Islet of Langerhans (tissue), 1 donor: Measurements from ENCODE around the gene UBE2R2.
"Not testable (repeated sequence)": the region's sequence is repeated elsewhere in the genome, so short reads cannot be mapped to it uniquely, and the experiment has no call there.

Experiments used
- FAIRE-seq: peaks from one replicate; lab custom pipeline; 2011; peaks lifted over from hg19 to GRCh38; lab: Jason Lieb, UNC

UBE2R2 gene

DNA sequence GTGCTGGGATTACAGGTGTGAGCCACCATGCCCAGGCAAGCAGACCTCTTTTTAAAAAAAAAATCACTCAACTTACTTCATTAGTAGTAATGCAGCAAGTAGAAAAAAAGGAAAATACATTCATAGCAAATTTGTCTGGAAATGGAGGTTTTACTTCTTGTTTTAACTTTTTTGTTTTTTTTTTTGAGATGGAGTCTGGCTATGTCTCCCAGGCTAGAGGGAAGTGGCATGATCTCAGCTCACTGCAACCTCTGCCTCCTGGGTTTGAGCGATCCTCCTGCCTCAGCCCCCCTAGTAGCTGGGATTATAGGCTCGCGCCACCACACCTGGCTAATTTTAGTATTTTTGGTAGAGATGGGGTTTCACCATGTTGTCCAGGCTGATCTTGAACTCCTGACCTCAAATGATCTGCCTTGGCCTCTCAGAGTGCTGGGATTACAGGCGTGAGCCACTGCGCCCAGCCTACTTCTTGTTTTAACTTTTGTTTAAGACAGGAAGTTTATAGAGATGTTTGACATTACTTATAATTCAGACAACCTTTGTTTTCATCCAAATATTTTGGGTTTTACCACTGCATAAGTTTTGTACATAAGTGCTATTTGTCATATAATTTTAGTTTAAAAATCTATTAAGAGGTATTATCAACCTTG, 26.5 kb downstream of the UBE2R2 start:
- FAIRE-seq = no peak

DNA sequence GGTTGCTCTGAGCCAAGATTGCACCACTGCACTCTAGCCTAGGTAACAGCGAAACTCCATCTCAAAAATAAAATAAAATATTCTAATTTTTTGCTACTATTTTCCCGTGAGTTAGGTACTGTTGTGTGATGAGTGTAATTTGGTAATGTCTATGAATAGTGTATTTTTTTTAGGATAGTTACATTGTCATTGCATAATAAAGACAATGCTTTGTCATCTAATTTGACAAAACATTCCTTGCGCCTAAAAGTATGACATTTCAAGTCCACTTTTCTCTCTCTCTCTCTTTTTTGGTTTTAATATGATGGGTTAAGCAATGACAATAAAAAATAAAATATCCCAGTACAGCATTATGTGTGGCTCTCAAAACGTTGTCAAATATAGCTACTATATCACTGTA, 29.3 kb downstream of the UBE2R2 start:
- FAIRE-seq = no peak

DNA sequence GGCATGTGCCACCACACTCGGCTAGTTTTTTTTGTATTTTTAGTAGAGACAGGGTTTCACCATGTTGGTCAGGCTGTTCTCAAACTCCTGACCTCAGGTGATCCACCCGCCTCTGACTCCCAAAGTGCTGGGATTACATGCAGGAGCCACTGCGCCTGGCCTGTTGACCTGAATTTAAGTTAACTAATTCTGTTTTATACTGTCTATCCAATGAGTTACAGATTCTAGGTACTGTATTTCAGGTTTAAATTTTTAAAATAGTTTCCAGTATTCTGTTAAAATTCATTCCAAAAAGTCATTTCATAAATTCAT, 30.9 kb downstream of the UBE2R2 start:
- not testable (repeated sequence) for FAIRE-seq

DNA sequence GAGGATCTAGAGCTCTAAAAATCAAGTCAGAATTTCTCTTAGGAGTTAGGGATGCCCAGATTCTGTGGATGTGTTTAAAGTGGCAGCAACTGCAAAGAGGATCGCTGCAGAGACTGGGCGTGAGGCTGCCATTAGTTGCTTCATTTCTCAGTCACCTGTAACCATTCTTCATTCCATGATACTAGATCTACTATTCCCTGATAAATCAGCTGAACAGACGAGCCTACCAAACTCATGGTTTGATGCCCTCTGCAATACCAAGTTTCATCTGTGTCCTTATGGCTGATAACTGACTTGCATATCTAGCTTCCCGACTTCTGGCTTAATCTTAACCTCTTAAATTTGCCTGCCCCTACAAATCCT, 33.3 kb downstream of the UBE2R2 start:
- FAIRE-seq = no peak

DNA sequence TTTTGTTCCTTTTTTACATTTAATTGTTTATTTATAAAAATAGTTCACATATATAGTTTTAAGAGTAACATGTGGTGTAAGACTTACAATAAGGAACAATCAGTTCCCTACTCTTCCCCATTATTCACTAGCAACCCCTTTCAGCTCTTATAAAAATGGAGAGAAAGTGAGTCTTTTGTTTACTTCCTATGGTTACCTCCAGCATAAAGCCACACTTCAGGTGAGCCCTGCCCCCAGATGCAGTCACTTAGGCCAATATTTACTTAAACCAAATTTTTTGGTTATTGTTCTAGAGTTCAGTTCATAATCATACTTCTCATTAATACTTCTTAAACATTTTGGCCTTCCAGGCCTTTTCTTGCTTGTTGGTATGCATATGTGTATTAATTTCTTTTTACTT, 33.7 kb downstream of the UBE2R2 start:
- no peak for FAIRE-seq

DNA sequence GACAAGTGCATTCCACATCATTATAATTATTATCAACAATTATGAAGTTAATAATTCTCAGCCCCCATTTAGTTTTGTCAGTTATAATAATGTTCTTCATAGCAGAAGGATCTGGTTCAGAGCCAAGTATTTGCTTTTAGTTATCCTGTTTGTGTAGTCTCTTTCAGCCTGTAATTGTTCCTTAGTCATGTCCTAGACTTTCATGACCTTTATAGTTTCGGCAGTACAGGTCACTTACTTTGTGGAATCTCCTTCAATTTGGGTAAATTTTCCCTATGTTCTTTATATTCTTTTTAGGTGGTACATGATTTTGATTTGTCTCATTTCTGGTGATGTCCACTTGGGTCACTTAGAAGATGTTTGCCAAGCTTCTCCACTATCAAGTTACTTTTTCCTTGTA, 34.3 kb downstream of the UBE2R2 start:
- peak; percentile 21 for FAIRE-seq

DNA sequence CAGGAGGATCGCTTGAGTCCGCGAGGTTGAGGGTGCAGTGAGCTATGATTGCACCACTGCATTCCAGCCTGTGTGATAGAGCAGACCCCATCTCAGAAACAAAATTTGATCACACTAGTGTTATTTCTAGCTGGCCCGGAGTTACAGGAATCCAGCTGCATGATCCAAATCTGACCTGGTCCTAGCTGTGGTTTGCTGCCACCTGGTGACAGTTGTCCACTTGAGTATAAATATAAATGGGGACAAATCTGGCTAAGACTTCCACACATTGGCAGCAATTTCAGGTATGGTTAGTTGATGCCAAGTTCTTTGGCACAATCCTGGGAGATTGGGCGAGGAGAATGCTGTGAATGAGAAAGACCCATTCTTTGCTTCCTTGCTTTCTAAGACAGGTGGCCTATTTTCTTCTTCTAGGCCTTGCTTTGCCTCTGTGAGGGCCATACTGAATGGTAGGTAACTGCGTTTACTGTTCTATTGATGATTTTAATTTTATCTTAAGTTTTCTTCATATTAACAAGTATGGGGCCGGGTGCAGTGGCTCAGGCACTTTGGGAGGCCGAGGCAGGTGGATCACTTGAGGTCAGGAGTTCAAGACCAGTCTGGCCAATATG, 35.4 kb downstream of the UBE2R2 start:
- FAIRE-seq = peak; percentile 86

DNA sequence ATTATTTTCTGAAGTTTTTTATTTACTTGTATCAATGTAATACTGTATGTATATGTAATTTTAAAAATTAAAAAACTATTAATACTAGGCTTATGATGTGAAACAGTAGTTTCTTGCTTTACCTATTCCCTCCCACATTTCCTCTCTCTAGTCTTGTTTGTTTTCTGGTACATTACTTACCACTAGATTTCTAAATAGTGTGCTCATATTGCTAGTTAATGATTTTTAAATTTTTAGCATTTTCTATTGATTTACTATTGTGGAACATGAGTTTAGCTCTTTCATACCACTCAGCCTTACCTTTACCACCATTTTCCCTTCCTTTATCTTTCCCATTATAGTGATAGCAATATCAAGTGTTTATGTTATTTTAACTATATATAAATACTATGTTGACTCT, 39.3 kb downstream of the UBE2R2 start:
- peak; percentile 95 for FAIRE-seq

DNA sequence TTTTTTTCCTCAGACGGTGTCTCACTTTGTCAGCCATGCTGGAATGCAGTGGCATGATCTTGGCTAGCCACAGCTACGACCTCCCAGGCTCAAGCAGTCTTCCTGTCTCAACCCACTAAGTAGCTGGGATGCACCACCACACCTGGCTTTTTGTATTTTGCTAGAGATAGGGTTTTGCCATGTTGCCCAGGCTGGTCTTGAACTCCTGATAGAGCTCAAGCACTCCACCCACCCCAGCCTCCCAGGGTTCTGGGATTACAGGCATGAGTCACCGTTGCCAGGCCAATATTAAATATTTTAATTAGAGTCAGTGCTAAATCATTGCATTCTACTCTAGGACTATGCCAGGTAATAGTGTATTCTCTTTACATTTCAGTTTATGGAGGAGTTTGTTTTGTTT, 41.5 kb downstream of the UBE2R2 start:
- no peak for FAIRE-seq

DNA sequence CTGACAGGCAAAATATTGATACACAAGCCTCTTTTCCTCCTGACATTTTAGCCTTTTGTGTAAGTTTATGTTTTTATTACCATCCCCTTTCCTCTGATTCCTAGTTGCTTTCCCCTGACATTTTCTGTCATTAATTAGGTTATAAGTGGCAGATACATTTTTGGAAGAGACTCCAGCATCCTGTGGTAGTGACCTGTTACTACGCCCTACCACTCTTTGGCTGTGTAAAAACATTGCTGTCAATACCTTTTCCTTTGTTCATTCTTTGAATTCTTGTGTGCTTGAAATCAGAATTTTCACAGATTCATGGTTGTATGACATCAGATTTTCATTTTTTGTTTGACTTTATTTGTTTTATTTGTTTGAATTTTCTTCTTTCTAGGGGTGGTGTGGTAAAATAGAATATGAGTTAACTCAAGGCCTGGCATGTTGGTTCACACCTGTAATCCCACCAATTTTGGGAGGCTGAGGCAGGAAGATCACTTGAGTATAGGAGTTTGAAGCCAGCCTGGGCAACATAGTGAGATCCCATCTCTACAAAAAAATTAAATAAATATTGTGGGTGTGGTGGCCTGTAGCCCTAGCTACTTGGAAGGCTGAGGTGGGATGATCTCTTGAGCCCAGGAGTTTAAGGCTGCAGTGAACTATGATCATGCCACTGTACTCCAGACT, 43.4 kb downstream of the UBE2R2 start:
- FAIRE-seq = no peak

DNA sequence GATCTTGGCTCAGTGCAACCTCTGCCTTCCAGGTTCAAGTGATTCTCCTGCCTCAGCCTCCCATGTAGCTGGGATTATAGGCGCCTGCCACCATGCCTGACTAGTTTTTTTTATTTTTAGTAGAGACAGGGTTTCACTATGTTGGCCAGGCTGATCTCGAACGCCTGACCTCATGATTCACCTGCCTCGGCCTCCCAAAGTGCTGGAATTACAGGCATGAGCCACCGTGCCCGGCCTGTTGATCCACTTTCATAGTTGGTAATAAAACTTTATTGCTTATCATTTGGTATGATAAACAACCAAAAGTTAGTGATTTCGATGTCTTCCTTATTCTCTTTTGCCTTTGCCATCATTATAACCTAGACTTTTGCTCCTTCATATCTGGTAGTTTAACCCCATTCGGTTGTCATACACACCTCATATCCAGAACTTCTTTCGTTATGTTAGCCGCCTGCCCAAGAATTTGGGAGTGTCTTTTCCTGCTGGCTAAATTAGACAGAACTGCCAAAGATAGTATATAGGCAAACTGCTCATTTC, 45.0 kb downstream of the UBE2R2 start:
- FAIRE-seq = no peak

DNA sequence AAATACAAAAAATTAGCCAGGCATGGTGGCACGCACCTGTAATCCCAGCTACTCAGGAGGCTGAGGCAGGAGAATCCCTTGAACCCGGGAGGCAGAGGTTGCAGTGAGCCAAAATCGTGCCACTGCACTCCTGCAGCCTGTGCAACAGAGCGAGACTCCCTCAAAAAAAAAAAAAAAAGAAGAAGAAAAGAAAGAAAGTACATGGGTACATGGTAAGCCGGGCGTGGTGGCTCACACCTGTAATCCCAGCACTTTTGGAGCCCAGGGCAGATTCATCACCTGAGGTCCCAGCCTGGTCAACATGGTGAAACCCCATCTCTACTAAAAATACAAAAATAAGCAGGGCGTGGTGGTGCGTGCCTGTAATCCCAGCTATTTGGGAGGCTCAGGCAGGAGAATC, 46.1 kb downstream of the UBE2R2 start:
- not testable (repeated sequence) for FAIRE-seq

DNA sequence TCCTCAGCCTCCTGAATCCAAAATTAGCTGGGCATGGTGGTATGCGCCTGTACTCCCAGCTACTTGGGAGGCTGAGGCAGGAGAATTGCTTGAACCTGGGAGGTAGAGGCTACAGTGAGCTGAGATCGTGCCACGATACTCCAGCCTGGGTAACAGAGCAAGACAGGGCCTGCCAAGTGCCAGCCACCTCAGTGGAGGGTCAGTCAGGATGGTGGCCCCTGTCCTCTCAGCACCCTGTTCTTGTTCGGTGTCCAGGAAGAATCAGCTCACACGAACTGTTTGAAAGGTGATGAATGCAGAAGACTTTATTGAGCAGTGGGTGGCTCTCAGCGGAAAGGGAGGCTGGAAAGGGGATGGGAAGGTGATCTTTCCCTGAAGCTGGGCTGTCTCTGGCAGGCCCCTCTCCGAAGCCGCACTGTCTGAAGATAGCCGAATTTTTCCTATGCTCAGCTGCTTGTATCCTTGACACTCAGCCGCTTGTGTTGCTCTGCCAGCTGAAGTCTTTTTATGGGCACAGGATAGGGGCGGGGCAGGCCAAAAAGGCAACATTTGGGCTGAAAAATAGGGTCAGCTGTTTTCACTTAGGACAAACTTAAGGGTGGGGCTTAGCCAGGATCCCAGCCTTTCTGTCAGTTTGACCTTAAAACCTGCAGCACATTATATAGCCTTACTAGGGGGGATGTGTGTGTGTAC, 50.9 kb downstream of the UBE2R2 start:
- FAIRE-seq = no peak

DNA sequence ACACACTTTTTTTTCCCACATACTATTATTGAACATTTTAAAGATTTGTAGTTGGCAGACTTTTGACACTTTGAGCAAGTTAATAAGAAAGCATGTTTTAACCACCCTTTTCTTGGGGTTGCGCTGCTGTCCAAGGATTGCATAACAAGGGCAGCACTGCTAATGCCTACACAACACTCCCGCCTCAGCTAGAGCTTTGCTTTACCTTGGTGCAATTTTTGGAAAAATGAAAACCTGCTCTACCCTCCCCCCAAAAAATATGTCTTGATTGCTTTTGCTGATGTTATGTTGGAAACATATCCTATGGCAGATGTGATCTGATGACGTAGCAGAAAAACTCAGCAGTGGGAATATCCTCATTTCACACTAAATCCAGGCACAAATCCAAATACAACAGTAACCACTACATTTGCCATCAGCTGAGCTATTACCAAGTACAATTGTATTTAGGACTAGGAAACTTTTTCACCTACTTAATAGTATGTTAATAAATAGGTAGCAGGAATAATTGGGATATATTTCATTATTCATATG, 51.5 kb downstream of the UBE2R2 start:
- no peak for FAIRE-seq

DNA sequence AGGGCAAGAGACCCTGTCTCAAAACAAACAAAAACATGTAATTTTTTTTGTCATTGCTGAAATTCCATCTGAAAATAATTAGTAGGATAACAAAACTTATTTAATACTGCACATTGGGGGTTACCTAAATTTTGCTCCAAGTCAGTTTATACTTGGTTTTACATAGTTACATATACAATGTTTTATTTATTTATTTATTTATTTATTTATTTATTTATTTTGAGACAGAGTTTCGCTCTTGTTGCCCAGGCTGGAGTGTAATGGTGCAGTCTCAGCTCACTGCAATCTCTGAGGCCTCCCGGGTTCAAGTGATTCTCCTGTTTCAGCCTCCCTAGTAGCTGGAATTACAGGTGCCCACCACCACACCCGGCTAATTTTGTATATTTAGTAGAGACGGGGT, 52.3 kb downstream of the UBE2R2 start:
- not testable (repeated sequence) for FAIRE-seq

DNA sequence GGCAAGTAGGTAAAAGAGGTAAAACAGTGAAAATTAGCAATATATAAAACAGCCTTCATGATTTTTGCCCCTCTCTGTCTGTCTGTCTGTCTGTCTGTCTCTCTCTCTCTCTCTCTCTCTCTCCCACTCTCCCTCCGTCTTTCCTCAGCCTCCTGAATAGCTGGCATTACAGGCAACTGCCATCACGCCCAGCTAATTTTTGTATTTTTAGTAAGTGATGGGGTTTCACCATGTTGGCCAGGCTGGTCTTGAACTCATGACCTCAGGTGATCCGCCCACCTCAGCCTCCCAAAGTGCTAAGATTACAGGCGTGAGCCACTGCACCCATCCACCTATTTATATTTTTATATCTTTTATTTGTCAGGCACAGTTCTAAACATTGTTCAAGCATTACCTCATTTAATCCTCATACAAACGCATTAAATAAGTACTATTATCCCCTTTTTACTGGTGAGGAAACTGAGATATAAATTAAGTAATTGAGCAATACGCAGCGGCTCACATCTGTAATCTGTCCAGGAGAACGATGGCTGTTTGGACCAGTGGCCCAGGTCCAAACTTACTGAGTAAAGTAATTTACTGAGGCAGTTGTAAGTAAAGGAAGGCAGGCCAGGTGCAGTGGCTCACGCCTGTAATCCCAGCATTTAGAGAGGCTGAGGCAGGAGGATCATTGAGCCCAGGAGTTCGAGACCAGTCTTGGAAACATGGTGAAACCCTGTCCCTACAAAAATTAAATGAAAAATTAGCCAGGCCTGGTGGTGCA, 60.9 kb downstream of the UBE2R2 start:
- FAIRE-seq = no peak

DNA sequence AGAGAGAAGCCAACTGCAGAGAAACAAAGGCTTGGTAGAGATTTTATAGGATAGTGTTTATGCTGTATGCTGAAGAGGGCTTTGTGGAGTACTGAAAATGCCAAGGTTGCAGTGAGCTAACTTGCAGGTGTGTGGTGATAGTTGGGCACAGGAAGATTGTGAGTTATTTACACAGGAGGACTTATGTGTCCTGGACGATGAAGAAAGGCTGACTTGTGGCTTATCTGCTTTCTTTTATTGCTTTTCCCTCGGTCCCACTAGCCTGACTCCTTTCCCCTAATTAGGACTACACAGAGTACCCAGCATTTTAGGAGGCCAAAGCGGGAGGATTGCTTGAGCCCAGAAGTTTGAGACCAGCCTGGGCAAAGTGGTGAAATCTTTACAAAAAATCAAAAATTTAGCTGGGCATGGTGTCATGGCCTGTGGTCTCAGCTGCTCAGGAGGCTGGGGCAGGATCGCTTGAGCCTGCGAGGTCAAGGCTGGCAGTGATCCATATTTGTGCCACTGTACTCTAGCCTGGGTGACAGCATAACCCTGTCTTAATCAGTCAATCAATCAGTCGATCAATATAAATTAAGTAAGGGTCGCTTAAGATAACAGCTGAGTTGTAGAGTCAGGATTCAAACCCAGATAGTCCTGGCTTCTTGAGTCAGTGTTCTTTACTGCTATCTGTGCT, 61.9 kb downstream of the UBE2R2 start:
- no peak for FAIRE-seq

DNA sequence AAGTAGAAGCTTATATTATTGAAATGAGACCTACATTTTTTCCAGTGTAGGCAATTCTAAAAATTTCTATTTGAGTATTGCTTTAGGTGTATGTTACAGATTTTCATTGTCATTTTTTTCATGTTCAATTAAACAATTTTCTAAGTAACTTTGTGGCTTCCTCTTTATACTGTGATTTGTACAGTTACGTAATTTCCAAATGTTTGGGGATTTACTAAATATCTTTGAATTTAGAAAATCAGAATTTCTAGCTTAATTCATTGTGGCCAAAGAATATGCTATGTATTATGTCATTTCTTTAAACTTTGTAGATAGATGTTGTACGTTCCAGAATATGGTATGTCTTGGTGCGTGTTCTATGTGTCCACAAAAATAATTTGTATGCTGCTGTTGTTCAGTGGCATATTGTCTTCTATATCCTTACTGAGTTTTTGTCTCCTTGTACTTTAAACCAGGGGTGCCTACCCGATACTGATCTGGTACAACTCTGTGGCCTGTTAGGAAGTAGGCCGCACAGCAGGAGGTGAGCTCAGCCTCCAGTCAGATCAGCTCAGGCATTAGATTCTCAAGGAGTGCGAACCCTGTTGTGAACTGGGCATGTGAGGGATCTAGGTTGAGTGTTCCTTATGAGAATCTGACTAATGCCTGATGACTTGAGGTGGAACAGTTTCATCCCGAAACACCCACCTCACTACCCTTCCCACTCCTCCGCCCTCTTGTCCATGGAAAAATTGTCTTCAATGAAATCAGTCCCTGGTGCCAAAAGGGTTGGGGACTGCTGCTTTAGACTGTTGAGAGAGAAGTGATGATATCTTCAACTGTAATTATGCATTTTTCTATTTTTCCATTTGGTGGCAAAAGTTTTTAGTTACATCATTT, 63.5 kb downstream of the UBE2R2 start:
- FAIRE-seq = no peak

DNA sequence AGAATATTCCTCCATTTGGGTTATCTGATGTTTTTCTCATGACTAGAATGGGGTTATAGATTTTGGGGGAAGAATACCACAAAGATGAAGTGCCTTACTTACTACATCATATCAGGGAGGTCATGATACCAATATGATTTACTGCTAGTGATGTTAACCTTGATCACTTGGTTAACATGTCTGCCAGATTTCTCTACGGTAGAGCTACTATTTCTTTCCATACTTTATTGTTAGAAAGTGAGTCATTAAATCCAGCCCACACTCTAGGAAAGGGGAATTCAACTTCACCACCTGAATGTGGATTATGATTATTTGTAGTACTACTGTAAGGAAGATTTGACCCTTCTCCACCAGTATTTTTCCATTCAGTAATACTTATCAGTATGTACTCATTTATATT, 64.7 kb downstream of the UBE2R2 start:
- no peak for FAIRE-seq

DNA sequence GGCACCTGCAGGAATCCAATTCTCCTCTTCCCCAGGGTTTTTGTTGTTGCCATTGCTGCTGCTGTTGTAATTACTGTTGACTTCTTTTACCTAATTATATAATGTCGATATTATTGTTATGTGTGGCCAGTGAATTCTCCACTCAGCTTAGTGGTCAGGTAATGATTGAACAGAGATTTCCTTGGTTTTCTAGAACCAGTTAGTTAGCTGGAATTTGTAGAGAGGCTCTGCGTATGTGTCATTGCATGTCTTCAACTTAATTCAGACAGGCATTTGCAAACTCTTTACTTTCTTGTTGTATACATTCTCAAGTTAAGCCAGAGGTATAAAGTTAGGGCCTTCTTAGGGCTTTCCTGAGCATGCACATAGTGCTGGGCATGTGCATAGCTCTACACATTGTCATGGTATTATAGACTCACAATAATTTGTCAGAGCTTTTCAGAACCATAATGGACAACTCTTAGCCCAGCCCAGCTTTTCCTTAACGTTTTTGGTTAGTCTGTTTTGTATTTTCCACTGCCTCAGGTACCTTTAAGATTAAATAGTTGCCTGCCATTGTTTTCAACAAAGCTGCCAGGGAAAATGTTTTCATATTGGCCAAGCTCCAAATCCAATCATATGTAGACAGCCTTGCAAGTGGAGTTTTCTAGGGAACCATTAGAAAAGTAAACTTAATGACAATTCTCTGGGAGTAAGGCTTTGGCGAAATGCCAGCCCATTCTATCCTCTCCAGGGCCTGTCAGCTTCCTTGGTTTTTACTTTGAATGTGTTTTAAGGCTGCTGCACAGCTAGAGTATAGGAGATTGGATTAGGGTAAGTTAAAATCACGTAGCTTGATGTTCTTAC, 68.1 kb downstream of the UBE2R2 start:
- FAIRE-seq = no peak
